ENCODE data around the gene CRELD2.

DNA sequence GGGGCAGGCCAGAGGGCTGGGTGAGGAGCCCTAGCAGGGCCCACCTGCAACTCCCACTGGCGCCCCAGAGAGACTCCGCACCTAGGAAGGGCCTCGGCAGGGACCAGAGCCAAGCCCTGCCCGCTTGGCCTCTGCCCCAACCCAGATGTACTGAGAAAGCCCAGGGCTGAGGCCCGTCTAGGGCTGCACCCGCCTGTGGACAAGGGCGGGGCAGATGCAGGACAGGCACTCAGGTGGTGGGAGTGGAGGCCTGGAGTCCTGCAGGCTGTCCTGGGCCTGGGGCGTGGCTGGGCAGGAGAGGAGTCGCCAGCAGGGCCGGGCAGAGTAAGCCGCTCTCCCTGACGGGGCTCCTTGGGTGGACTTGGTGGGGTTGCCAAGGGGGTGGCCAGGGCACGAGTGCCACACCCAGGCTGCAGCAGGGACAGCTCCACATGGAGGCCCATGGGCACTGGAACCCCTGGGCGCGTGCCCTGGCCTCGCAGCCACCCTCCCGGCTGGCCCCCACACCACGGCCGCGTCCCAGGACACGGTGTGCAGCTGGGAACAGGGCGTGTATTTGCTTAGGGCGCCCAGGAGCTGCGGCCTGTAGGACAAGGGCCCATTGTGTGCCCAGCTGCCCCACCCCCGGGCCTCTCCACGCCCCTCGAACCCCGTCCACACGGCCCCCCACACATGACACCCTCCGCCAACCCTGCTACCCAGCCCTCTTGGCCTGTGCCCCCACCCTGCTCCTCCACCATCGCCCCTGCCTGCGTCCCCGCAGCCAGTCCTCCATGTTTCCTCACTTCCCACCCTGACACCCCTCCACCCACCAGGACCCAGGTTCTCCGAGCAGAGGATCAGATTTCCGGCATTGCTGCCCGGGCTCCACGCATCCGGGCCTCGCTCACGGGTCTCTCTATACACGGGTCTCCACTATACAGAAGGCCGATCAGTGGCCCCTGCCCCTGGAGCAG, 30.8 kb downstream of the CRELD2 start:
- TF ChIP-seq CTCF (IDR thresholded peaks at IDR 0.05; ENCODE audit: poor library complexity, severe bottlenecking), result no peak
- TF ChIP-seq EP300 (conservative IDR thresholded peaks at IDR 0.05; ENCODE audit: poor library complexity, severe bottlenecking), result no peak
- TF ChIP-seq TAF1 (IDR thresholded peaks at IDR 0.05; ENCODE audit: low read depth), result no peak

Measured in neural cell (in vitro differentiated cells).